CMK (cell line): Measurements from ENCODE around the gene RBPJL.

Experiments used
- DNase-seq: peaks from one replicate; pipeline ENCODE4 v3.0.0-alpha.2; 2010; ENCODE audit warnings: low read depth

The RBPJL gene

DNA sequence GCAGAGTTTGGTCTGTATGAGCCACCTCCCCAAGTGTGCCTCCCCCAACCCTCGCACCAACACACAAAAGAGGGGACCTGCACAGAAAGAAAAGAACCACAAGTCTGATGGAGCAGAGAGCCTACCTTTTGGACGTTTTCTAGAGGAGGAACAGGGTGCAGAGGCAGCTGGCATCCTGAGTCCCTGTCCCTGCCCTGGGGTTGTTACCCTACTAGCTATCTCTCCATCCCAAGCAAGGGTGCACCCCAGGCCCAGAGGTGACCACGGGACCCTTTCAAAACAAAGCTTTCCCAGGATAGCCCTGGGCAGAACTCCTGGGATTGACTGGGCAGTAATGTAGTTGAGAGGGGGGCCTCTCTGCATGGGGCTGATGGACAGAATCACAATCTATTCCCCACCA lies 11.2 kb downstream of the RBPJL start:
- no peak for DNase-seq

DNA sequence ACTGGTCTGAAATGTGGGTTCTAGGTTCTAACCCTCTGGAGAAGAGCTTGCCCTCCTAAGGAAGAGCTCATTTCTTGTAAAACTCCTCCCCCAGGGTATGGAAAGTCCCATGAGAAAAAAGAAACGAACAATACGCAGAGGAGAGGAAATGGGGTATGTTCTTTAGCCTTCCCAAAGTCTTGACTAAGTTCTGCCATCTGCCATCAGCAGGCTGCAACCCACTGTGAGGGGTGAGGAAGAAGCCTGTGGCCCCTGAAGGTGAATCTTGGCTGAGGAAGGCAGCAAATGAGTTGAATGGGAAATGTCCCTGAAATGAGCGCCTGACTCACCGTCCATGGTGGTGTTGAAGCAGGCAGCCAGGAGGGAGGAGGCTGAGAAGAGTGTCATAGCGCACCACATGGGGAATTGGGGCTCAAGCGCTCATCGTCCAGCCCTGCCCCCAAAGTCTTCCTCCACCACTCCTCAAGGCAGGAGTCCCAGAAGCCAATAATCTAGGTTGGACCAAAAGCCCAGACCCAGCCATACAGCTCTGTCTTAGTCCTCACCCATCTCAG lies 11.8 kb downstream of the RBPJL start:
- no peak for DNase-seq

DNA sequence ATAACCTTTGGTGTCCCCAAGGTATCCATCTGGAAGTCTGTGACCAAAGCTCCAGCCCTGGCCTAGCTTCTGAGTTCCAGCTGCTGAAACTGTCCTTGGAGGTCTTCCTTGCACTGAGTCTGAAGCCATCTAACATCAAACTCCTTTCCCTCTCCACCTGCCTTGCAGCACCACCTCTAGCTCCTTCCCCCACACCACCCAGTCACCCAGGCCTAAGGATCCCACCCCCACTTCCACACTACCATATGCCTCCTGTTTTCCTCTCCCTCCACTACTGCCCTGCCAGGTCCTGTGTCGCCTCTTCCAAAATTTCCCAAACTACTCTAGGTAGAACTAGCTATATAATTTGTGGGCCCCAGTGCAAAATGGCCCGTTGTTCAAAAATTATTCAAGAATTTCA lies 12.3 kb downstream of the RBPJL start:
- DNase-seq, result no peak

DNA sequence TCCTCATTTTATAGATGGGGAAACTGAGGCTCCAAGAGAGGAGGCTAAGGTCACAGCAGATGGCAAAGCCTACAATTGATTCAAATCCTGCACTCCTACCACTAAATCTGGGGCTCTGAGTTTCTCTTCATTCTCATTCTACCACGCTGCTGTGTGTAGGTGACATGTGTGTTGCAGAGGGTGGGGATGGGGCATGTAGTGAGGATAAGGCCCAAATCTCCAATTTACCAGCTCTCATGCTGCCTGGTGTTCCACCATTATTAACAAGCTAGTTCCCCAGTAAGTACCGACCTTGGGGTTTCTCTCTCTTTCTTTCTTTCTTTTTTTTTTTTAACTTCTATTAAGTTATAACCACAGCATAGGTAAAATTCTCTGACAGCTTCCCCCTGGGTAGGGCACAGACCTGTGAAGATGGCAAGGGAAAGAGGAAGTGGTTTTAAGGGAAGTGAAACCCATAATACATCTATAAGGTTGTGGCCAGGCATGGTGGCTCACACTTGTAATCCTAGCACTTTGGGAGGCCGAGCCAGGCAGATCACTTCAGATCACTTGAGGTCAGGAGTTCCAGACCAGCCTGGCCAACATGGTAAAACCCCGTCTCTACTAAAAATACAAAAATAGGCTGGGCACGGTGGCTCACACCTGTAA lies 14.4 kb downstream of the RBPJL start:
- DNase-seq, result no peak

DNA sequence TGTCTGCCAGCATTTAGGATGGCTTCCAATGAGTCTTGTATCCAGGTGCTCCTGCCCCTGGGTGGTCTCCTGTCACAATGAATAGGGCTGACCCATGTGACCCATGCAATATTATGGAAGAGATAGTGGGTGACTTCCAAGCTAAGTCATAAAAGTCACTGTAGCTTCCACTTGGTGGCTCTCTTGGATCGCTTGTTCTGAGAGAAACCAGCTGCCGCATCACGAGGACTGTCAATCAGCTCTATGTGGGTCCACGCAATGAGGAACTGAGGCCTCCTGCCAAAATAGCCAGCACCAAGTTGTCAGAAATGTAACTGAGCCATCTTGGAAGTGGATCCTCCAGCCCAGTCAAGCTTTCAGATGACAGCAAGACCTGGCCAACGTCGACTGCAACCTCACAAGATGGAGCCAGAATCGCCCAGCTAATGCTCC lies 16.3 kb downstream of the RBPJL start:
- DNase-seq, result no peak

DNA sequence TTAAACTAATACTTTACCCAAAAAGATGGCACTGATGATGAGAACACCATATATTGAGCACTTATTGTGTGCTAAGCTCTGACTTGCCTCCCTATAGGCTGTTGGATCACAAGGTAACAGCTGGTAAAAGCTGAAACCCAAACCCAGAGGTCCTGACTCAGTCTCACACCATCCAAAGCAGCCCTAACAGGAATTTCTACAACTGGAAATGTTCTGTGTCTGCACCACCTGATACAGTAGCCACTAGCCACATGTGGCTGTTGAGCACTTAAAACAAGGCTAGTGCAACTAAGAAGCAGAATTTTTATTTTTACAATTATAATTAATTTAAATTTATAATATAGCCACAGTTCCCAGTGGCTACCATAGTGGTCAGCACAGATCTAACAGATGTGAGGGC lies 17.1 kb downstream of the RBPJL start:
- DNase-seq, result no peak

DNA sequence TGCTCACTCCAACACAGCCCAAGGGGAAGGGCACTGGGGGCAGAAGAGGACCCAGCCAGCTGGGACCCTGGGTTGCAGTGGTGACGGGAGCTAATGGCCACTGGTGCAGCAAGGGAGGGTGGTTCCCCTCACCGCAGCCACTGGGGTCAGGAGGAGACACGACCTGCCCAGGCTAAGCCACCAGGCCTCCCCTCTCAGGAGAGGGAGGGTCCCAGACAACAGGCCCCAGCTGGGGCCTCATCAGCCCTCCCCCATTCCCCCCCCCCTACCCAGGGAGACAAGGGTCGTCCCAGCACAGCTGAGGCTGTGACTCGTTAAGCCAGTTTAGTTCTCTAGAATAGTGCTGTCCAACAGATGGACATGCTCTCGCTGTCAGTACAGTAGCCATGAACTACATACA lies 18.7 kb downstream of the RBPJL start:
- DNase-seq, result no peak

DNA sequence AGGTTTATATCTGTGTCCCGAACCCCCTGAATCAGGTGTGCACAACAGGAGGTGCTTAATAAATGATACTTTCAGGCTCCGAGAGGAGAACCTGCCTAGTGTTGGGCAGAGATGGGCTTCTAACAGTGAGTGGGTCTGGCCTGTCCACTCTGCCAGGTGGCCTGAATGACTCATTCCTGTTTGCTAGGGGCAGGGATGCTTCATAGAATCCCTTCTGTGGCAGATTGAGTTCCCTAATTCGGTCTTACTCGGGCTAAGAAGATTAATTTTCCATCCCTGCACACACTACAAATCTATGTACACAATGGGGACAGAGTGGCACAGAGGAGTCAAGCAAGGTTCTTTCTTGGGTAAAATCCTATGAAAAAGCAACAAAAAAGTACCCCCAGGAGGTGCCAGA lies 21.8 kb downstream of the RBPJL start:
- no peak for DNase-seq

DNA sequence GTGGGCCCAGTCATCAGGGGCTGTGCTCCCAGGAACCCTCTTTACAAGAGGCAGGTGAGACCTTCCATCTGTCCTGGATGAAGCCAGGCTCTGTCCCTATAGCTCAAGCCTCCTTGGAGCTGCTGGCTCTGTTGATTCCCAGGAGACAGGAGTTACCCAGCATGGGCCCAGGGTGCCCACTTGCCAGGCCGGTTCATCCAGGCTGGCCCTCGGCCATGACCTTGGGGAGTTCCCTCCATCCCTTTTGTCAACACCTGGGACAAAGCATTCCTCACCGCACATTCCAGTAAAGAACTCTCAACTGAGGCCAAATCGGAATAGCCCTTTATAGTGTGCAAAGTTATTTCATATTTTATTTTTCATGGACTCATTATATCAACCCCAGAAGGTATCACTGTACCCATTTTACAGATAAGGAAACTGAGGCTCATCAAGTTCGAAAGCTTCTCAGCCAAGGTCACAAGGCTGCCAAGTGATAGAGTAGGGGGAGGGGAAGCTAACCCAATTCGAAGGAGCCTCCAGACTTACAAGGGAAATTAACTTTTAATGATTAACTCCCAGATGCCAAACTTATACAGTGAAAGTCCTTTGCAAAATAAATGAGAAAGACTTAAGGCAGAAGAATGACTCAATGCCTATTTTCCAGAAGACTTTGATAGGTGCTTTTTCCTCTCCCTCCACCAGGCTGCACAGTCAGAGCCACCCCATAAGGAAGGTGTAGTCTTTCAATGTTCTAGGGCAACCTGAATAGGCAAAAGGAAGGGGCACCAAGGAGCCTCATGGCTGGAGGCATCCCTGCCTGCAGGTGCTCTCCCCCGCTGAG lies 23.1 kb downstream of the RBPJL start:
- DNase-seq, result no peak

DNA sequence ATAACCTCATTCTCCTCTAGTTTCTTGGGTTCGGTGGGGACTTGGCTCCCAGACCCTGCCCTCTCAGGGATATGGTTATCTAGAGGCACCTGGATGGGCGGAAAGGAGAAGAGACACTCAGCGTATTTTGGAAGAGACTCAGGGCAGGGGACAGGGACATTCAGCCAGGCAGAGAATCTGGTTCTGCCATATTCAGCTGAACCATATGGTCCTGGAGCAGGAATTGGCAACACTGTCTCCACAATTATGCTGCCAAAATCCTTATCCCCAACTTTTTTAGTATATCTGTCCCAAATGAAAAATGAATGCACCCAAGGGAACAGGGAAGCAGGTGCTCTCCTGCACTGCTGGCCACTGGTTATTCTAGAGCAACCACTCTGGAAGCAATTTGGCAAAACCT lies 23.8 kb downstream of the RBPJL start:
- DNase-seq, result no peak

DNA sequence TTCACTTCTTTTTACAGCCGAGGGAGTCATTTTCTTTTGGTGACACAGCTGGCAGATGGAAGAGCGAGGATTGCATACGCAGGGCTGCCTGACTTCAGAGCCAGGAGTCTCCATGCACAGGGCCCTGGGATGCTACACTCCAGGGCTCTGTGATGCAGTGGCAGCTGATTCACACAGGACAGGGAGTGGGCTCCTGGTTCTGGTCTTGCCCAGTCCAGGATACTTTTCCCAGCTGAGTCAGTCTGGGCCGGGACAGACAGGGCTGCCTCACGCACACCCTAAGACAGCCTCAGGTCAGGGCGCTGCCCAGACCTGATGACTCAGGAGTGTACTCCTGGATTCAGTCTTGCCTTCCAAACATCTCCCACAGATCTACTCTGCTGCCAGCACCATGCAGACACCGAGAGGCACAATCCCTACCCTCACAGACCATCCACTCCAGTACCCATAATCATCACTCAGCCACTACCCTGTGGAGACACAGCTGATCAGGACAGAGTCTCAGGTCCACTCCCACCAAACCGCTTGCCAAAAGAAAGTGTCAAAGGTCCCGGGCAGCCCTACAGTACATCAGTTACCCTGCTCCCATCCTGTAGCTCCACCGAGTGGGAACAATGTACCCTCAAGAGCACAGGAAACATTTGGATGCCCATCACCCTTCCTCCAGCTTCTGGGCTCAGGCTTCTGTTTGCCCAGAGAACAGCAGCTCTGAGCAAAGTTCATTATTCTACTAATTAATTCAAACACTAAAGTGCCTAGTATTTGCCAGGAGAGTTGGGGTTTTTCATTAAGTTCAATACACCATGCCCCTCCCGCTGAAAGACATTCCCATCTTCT lies 30.1 kb downstream of the RBPJL start:
- no peak for DNase-seq

DNA sequence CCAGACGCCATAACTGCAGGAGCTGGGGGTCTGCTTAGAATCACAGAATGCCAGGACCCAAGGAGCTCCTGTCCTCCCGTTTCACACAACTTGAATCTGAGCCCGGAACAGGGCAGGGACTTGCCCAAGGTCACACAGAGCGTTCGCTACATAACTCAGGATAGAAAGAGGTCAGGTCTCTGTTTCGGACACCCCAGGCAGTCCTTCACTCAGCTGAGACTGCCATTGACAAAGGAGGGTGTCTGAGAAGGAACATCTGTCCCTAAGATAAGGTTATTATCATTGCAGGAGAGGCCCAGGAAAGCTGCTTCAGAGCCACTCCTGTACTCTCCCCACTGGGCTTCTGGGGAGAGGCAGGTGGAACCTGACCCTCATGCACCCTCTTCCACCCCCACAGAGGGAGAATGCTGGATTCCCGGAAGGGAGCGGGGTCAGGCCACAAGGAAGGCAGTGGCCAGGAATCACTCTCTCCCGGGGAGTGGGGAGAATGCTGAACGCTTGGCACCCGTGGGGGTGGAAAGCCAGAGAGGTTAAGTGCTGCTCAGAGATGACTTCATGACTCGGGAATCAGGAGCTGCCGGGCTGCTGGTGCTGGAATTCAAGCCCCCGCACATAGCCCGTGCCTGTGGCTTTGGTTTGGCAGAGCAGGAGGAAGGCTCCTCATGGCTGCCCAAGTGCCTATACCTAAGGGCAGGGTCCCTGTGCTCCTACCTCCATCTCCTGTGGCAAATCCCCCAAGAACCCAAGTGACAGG lies 30.9 kb downstream of the RBPJL start:
- no peak for DNase-seq

DNA sequence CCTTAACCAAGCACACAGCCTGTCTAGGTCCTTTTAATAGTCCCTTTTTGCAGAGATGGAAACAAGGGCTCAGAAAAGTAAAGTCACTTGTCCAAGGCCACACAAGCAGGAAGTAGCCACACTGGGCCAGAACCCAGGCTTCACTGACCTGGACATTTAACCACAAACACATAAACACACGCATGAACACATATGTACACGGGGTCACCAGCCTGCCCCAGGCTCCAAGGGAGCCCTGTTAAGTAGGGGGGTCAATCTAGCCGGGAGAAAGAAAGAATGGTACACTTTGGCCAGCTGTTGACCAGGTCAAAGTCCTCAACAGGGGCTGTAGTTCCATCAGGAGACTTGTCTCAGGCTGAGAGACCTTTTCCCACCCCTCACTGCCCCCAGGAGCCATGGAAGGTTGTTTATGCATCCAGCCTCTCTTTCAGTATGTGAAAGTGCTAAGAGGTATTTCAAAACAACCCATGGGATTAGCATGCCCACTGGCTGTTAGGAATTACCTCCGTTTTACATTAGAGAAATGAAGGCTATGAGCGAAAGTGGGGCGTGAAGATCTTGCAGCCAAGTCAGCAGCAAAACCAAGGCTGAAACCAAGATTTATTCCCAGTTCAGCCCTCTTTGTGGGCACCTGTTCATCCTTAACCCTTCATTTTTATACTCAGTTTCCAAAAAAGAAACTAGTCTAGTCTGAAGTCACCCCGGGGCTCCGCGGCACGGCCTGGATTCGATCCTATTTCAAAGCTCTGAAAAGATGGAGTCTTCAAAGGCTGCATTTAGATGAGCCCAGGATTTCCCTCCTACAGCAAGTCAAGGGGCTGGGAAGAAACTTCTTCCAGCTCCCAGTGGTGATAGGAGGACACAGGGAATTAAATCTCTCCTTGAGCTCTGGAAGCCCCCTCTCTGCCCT lies 31.7 kb downstream of the RBPJL start:
- no peak for DNase-seq

DNA sequence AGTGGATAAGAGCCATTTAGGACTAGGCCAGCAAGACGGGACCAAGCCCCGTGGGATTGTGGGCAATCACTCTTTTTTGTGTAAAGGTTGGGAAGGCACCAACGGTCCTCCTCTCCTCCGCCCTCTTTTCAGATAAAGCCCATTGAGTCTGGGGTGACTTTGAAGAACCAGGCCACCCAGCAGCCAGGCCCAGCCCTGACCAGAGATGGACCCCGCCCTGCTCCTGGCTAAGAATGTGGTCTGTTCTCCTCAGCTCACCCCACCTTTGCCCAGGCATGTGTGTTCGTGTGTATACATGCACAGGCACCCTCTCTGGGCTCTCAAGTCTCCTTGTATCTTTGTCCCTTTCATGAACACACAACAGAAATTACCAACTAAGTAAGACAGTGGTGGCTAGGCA lies 32.4 kb downstream of the RBPJL start:
- DNase-seq, result no peak

DNA sequence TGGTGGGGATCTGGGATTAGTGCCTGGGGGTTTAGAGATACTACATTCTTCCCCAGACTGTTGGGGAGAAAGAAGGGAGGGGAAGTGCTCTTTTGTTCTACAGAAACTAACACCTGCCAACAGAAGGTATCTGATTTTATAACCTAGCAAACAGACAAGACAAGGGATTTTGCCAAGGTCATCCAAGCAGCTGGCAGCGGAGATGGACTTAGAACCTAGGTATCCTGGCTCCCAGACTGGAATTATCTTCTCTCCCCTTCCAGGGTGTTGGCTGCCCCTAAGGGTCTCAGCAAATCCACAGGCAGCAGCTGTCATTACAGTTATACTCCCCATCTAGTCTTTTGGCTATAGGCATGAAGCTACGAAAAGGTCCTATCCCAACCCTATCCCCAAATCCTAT lies 33.2 kb downstream of the RBPJL start:
- DNase-seq, result no peak

DNA sequence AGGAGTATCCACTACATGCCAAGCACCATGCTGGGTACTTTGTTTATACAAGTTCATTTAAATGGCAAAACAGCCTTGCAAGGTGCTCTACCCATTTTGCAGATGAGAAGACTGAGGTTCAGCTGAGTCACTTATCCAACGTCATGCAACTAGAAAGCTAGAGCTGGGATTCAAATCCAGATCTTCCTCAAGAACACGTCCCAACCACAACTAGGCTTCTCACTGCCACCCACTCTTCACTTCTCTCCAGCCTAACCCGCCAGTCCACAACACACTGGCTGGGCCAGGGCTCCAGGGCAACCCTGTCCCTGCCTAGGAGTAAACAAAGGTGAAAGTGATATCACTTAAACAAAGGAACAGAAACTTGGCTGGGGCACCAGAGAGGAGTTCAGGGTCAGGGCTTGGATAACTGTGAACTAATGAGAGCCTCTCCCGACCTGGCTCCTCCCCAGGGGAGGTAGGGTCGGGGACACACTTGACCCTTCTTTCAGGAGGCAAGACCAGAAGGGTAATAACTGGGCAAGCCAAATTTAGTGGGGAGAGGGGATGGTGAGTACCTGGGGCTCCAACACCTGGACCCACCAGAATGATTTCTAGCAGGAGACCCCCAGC lies 33.7 kb downstream of the RBPJL start:
- DNase-seq, result no peak

DNA sequence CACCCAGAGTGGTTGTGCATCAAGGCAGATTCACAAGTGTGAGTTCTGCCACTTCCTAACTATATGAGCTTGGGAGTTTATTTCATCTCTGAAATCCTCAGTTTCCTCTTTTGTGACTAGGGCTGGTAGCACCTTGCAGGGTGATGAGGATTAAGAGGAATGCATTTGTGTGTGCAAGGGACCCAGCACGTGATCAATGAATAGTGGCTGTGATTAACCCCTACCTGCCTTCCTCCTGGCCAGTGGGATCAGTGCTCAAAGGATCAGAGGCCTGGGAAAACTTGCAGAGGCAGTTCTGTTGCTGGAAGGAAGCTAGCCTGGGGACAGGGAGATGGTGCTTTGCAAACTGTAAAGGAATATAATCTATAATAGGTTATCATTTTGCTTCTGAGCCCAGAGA lies 34.3 kb downstream of the RBPJL start:
- DNase-seq, result no peak

DNA sequence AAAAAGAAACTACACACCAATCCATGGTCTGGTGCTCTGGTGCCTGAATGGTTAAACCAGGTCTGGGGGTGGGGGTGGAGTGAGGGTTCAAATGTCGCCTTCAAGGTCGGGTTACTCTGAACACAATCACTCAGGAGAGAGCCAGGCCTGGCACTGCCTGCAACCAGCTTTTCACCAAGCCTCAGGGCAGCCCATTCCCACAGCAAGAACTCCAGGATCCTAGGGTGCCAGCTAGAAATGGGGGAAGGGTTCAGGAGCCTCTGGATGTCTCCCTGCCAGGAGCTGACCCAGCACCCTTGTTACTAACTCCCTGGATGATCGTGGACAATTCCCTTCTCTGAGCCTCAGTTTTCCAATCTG lies 34.9 kb downstream of the RBPJL start:
- DNase-seq, result no peak

DNA sequence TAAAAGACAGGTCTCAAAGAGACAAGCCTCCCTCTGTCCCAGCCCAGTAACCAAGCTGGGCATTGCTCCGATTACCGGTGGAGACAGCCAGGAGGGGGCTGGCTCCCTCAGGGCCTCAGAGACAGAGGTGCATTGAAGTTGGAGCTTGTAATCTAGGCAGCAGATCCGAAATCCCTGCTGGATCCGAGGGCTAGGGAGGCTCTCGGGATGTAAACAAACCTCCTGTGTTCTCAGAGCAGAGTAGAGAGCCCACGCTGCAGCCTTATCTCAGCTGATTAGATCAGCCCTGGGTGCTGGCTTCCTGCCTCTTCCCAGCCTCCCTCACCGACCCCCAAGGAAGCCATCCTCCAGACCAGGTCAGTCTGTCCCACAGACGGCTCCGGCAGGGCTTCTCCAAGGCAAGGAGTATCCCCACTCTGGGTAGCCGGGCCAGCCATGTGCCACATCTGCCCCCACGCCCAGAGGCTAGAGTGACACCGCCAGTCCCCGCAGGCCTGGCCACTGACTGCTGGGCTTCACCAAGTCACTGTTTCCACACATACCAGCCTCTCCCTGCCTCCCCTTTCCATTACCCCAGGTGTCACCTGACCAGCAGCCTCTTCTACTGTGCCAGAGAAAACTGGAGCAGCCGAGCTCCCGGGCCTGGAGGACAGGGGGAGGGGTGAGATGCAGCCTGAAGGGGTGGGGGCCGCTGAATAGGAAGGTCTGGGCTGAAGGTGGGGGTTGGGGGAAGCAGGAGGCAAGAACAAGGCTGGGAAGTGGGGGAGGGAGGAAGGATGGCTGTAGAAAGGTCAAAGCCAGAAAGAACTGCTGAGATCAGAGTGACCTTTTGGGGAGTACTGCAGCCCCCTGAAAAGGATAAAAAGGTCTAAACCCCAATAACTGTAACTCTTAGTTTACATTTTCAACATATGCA lies 35.6 kb downstream of the RBPJL start:
- no peak for DNase-seq
